CD4-positive, CD25-positive, alpha-beta regulatory T cell (primary cell): Measurements from ENCODE around the gene TSC1. TPM values are rescaled to one million over a fixed set of nuclear protein-coding genes. Genes with fewer than 3 reads are reported as not detected.

Experiments used
- ATAC-seq, 2 donors: fragments of 150-1000 bp; cut with Tn5 transposase; one replicate each; pipeline ENCODE4 v1.10.0; 2021; ENCODE audit warnings: low read depth in 2 of 2, moderate number of reproducible peaks in 2 of 2, moderate library complexity in 1 of 2
- DNase-seq, 3 donors: peaks; one replicate each; pipeline versions ENCODE4 v3.0.0 to v3.0.0-alpha.2; 2012 to 2022; ENCODE audit warnings: mixed read lengths in 1 of 3
- H3K27ac ChIP-seq: one replicate; pipeline ENCODE4 v1.7.0; 2013; ENCODE audit warnings: mild to moderate bottlenecking, low read length; ENCODE audit not compliant: insufficient read depth, poor library complexity, severe bottlenecking
- H3K27me3 ChIP-seq: one replicate; pipeline ENCODE4 v1.7.0; 2013; ENCODE audit warnings: low read length; ENCODE audit not compliant: control insufficient read depth, insufficient read depth
- H3K36me3 ChIP-seq: one replicate; pipeline ENCODE4 v1.7.0; 2013; ENCODE audit warnings: mild to moderate bottlenecking, low read length, moderate library complexity; ENCODE audit not compliant: control insufficient read depth, insufficient read depth
- H3K4me1 ChIP-seq: 2 replicates; pipeline ENCODE4 v1.7.0; 2013; ENCODE audit warnings: mild to moderate bottlenecking, low read length; ENCODE audit not compliant: insufficient read depth, control insufficient read depth, poor library complexity, severe bottlenecking
- H3K4me3 ChIP-seq: one replicate; pipeline ENCODE4 v1.7.0; 2013; ENCODE audit warnings: low read depth, mild to moderate bottlenecking, low read length, moderate library complexity
- H3K9me3 ChIP-seq, 2 experiments: 1 replicate in 1 of 2; 2 replicates in 1 of 2; pipeline ENCODE4 v1.7.0; 2013; ENCODE audit warnings: low read length in 2 of 2, mild to moderate bottlenecking in 1 of 2, moderate library complexity in 1 of 2; ENCODE audit not compliant: control insufficient read depth in 2 of 2
- H3K27ac Mint-ChIP-seq, 3 donors: one replicate each; pipeline ENCODE4 v1.8.0; 2020 to 2022; ENCODE audit warnings: mild to moderate bottlenecking in 3 of 3, mixed read lengths in 3 of 3, moderate library complexity in 2 of 3
- H3K27me3 Mint-ChIP-seq: one replicate; pipeline ENCODE4 v1.8.0; 2022; ENCODE audit warnings: mild to moderate bottlenecking, mixed read lengths
- H3K36me3 Mint-ChIP-seq: one replicate; pipeline ENCODE4 v1.8.0; 2020; ENCODE audit warnings: mixed read lengths
- H3K4me1 Mint-ChIP-seq, 4 donors: one replicate each; pipeline ENCODE4 v1.8.0; 2020 to 2022; ENCODE audit warnings: mixed read lengths in 4 of 4, mild to moderate bottlenecking in 1 of 4
- H3K4me3 Mint-ChIP-seq, 4 donors: one replicate each; pipeline ENCODE4 v1.8.0; 2020 to 2022; ENCODE audit warnings: mild to moderate bottlenecking in 4 of 4, mixed read lengths in 4 of 4, moderate library complexity in 3 of 4
- H3K9me3 Mint-ChIP-seq, 7 donors: one replicate each; pipeline ENCODE4 v1.8.0; 2020 to 2022; ENCODE audit warnings: mixed read lengths in 7 of 7, mild to moderate bottlenecking in 3 of 7, moderate library complexity in 2 of 7
- polyA plus RNA-seq, 4 donors: library from polyadenylated mRNA; unstranded; fragments of 300-500 nt; fragmentation: Illumina TruSeq; gene quantifications; one replicate each; pipeline ENCODE4 v1.2.3, GENCODE V29; 2021
- total RNA-seq: library from RNA; stranded (reverse); gene quantifications from one replicate; pipeline ENCODE4 v1.2.3, GENCODE V29; 2022

Gene TSC1
- total and polyA plus RNA-seq, 5 donors from 2014 or later: 8.7 to 63.0 (median 11.7) TPM

DNA sequence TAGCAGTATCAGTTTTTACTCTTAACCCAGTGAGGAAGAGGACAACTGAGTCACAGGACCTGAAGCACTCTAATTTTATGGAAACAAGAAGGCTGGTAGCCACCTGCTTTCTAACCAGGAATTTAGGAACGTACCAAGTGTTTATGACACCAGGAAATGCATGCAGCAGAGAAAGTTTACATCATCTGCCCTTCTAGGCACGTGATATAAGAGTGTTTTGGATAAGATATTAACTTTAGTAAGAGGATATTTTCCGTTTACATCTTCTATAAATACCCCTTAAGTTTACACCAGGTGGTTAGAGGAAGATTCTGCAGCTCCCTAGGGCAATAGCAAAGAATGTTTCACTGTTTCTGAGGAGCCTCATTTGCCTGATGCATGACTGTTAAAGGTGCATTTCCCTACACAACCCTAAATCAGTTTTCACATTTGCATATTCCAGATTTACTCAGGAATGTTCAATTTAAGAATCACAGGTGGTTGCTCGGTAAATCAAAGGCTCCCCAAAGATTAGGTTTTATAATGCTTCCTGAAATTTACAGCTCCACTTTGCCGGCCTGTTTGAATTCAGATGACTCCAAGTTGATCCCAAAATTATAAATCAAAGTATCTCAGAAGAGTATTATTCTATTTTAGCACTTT lies 1.8 kb downstream of the TSC1 start:
- Histone ChIP-seq H3K27me3 (no peaks in the 10 kb centered on the region), H3K27ac (no peak overlapping the region), H3K36me3 (peaks cover 4% of the 10 kb centered on the region), H3K4me3 (no peak overlapping the region), H3K9me3 (no peaks in the 10 kb centered on the region), H3K4me1 (peaks cover 23% of the 10 kb centered on the region)
- Mint-ChIP-seq H3K4me3 (peak overlapping the region; percentile 78 to 100 (median 98)), H3K9me3 (peaks cover 0 to 4% (median 0%) of the 10 kb centered on the region in 7 donors), H3K4me1 (peaks cover 22 to 52% (median 42%) of the 10 kb centered on the region in 4 donors), H3K36me3 (no peaks in the 10 kb centered on the region), H3K27me3 (peaks cover 9% of the 10 kb centered on the region), H3K27ac (peak overlapping the region; percentile 31 to 100 (median 48))
- no peak for ATAC-seq
- no peak for DNase-seq

GRCh38 chr9:132939169-132939568 lies 5.2 kb downstream of the TSC1 start:
- Mint-ChIP-seq H3K4me3 (no peak overlapping the region), H3K36me3 (peaks cover 5% of the 10 kb centered on the region), H3K9me3 (no peaks in the 10 kb centered on the region), H3K4me1 (peaks cover 17 to 46% (median 39%) of the 10 kb centered on the region in 4 donors), H3K27ac (no peak overlapping the region), H3K27me3 (no peaks in the 10 kb centered on the region)
- Histone ChIP-seq H3K27me3 (no peaks in the 10 kb centered on the region), H3K9me3 (no peaks in the 10 kb centered on the region), H3K27ac (no peak overlapping the region), H3K36me3 (peaks cover 11% of the 10 kb centered on the region), H3K4me1 (peaks cover 14% of the 10 kb centered on the region), H3K4me3 (no peak overlapping the region)
- ATAC-seq (no peak), DNase-seq (no peak)

DNA sequence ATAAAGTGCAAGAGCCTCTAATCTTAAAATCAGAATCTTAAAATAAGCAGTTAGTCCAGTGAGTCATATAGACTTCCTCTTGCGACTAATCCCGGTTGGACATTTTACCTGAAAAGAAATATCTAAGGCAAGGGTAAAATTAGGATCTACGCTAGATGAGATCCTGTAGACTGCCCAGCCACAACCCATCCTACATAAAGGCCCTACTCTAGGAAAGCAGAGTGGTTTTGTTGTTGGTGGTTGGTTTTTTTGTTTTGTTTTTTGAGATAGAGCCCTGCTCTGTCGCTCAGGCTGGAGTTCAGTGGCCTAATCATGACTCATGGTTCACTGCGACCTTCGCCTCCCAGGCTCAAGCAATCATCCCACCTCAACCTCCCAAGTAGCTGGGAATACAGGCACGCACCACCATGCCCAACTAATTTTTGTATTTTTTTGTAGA lies 6.9 kb downstream of the TSC1 start:
- H3K36me3 ChIP-seq: peaks cover 14% of the 10 kb centered on the region
- H3K9me3 Mint-ChIP-seq: peaks cover 0 to 2% (median 0%) of the 10 kb centered on the region in 7 donors
- no peak for ATAC-seq

GRCh38 chr9:132935026-132935425 lies 9.4 kb downstream of the TSC1 start:
- ATAC-seq: no peak
- H3K36me3 Mint-ChIP-seq: peaks cover 30% of the 10 kb centered on the region
- DNase-seq: no peak
- no peak overlapping the region for H3K27ac Mint-ChIP-seq
- Histone ChIP-seq H3K4me1 (no peaks in the 10 kb centered on the region), H3K27ac (no peak overlapping the region), H3K36me3 (peaks cover 18% of the 10 kb centered on the region), H3K4me3 (no peak overlapping the region), H3K27me3 (no peaks in the 10 kb centered on the region), H3K9me3 (no peaks in the 10 kb centered on the region)
- H3K4me1 Mint-ChIP-seq: peaks cover 12 to 31% (median 25%) of the 10 kb centered on the region in 4 donors
- peaks cover 0 to 2% (median 0%) of the 10 kb centered on the region in 7 donors for H3K9me3 Mint-ChIP-seq
- H3K4me3 Mint-ChIP-seq: no peak overlapping the region
- H3K27me3 Mint-ChIP-seq: no peaks in the 10 kb centered on the region

More for the DNA sequence above, 6.9 kb downstream of the TSC1 start:
- Mint-ChIP-seq H3K36me3 (peaks cover 16% of the 10 kb centered on the region), H3K27ac (peak overlapping the region in 1 of 3 donors; percentile 30), H3K27me3 (no peaks in the 10 kb centered on the region), H3K4me3 (no peak overlapping the region), H3K4me1 (peaks cover 12 to 36% (median 32%) of the 10 kb centered on the region in 4 donors)
- H3K27ac ChIP-seq: no peak overlapping the region
- no peak overlapping the region for H3K4me3 ChIP-seq
- no peak for DNase-seq
- no peaks in the 10 kb centered on the region for H3K9me3 ChIP-seq
- H3K4me1 ChIP-seq: no peaks in the 10 kb centered on the region
- no peaks in the 10 kb centered on the region for H3K27me3 ChIP-seq

DNA sequence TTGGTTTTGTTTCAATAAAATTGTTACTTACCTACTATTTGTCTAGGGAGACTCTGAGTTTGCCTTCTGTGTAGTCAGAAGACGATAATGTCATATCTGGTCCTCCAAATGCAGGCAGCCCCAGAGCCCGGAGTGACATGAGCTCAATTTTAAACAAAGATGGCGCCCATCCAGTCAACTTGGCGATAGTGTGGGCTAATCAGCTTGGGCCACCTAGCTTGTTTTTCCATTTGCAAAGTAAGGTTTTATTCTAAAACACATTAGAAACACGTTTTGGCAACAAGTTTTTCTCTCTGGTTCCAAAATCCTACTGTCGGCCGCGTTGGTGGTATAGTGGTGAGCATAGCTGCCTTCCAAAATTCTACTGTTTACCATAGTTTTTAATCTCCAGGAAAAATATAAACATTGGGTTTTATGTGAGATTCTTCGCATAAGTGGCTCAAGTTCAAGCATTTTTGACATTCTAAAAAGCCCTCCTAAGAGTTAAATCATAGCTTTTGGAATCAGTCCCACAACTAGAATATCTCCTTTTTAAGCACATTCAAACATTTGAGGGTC lies 13.2 kb downstream of the TSC1 start:
- Mint-ChIP-seq H3K4me1 (peaks cover 17 to 25% (median 19%) of the 10 kb centered on the region in 4 donors), H3K36me3 (peaks cover 50% of the 10 kb centered on the region), H3K27ac (no peak overlapping the region)

DNA sequence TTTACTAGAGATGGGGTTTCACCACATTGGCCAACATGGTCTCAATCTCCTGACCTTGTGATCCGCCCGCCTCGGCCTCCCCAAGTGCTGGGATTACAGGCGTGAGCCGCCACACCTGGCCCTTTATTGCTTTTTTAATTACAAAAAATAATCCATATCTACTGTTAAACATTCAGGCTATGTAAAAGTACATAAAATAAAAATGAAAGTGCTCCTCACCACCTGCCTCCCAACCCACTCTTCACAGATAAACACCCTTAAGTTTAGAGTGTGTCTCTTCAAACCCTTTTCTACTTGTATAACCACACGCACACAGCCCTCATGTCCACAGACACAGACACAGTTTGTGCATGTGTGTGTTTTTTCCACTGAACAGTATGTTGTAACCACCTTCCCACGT lies 16.7 kb downstream of the TSC1 start:
- no peak overlapping the region for H3K27ac Mint-ChIP-seq

More for the DNA sequence above, 13.2 kb downstream of the TSC1 start:
- Mint-ChIP-seq H3K9me3 (peaks cover 0 to 2% (median 0%) of the 10 kb centered on the region in 7 donors), H3K4me3 (no peak overlapping the region), H3K27me3 (no peaks in the 10 kb centered on the region)
- Histone ChIP-seq H3K27ac (no peak overlapping the region), H3K27me3 (no peaks in the 10 kb centered on the region), H3K9me3 (no peaks in the 10 kb centered on the region), H3K4me1 (no peaks in the 10 kb centered on the region), H3K4me3 (no peak overlapping the region), H3K36me3 (peaks cover 48% of the 10 kb centered on the region)
- ATAC-seq (no peak), DNase-seq (no peak)

GRCh38 chr9:132923346-132923902 lies 21.0 kb downstream of the TSC1 start:
- H3K9me3 ChIP-seq: no peaks in the 10 kb centered on the region

More for the DNA sequence above, 16.7 kb downstream of the TSC1 start:
- Mint-ChIP-seq H3K4me1 (peaks cover 8 to 18% (median 11%) of the 10 kb centered on the region in 4 donors), H3K27me3 (no peaks in the 10 kb centered on the region), H3K9me3 (peaks cover 0 to 2% (median 0%) of the 10 kb centered on the region in 7 donors), H3K4me3 (no peak overlapping the region), H3K36me3 (peaks cover 53% of the 10 kb centered on the region)
- H3K27ac ChIP-seq: no peak overlapping the region
- no peaks in the 10 kb centered on the region for H3K27me3 ChIP-seq
- DNase-seq (no peak), ATAC-seq (no peak)
- H3K9me3 ChIP-seq: no peaks in the 10 kb centered on the region
- no peak overlapping the region for H3K4me3 ChIP-seq
- H3K4me1 ChIP-seq: no peaks in the 10 kb centered on the region
- H3K36me3 ChIP-seq: peaks cover 67% of the 10 kb centered on the region

More at GRCh38 chr9:132923346-132923902, 21.0 kb downstream of the TSC1 start:
- H3K27ac Mint-ChIP-seq: no peak overlapping the region
- Histone ChIP-seq H3K4me1 (no peaks in the 10 kb centered on the region), H3K27me3 (no peaks in the 10 kb centered on the region), H3K36me3 (peaks cover 88% of the 10 kb centered on the region), H3K4me3 (no peak overlapping the region), H3K27ac (no peak overlapping the region)
- no peak overlapping the region for H3K4me3 Mint-ChIP-seq
- H3K9me3 Mint-ChIP-seq: no peaks in the 10 kb centered on the region
- H3K4me1 Mint-ChIP-seq: peaks cover 0 to 9% (median 1%) of the 10 kb centered on the region in 4 donors
- H3K27me3 Mint-ChIP-seq: no peaks in the 10 kb centered on the region
- DNase-seq (no peak), ATAC-seq (no peak)
- peaks cover 61% of the 10 kb centered on the region for H3K36me3 Mint-ChIP-seq
